C4-2B (cell line): ENCODE data around the gene MUC5B.

Experiments
- CTCF ChIP-seq: fragments of 450-650 bp; conservative IDR thresholded peaks from 2 replicates; pipeline ENCODE4 v1.5.1; 2017; ENCODE audit warnings: mild to moderate bottlenecking
- ZFX ChIP-seq: fragments of 450-650 bp; IDR thresholded peaks from 2 replicates; pipeline ENCODE4 v1.6.1; 2017

- TF ChIP-seq CTCF (no peak), ZFX (no peak)
Measured at GRCh38 chr11:1228921-1229451, 6.1 kb downstream of the MUC5B start.
